H1 (cell line): Measurements from ENCODE around the gene ZNF277. TPM values are rescaled to one million over a fixed set of nuclear protein-coding genes. Genes with fewer than 3 reads are reported as not detected.

Experiments used
- CTCF ChIA-PET: fragments of 300-600 bp; sonication (Branson Sonifier 250); formaldehyde crosslinking; loops from one replicate; lab custom pipeline; 2021; ENCODE audit not compliant: partially characterized antibody; lab: Charles Lee
- POLR2A ChIA-PET: fragments of 300-600 bp; sonication (Branson Sonifier 250); formaldehyde crosslinking; loops from one replicate; lab custom pipeline; 2021; ENCODE audit warnings: inconsistent platforms; ENCODE audit not compliant: partially characterized antibody; lab: Charles Lee
- DNase-seq, 2 experiments: peaks; one replicate each; pipeline versions ENCODE4 v3.0.0 to v3.0.0-alpha.2; 2010 to 2022; ENCODE audit warnings: low spot score in 2 of 2, low read depth in 1 of 2, mixed read lengths in 1 of 2
- FAIRE-seq: peaks from 2 replicates; lab custom pipeline; 2011; peaks lifted over from hg19 to GRCh38; lab: Jason Lieb, UNC
- H2AFZ ChIP-seq: 2 replicates; pipeline ENCODE4 v1.8.1; 2012; ENCODE audit warnings: low read length, inconsistent platforms
- H2AK5ac ChIP-seq: 2 replicates; pipeline ENCODE4 v1.6.1; 2013; ENCODE audit warnings: low read depth, low read length
- H2BK120ac ChIP-seq: replicated peaks from 2 replicates; pipeline ENCODE3; 2013; ENCODE audit warnings: low read depth, low read length, inconsistent platforms
- H2BK12ac ChIP-seq: 2 replicates; pipeline ENCODE4 v1.6.1; 2013; ENCODE audit warnings: low read depth, low read length
- H2BK15ac ChIP-seq: 2 replicates; pipeline ENCODE4 v1.6.1; 2013; ENCODE audit warnings: low read length
- H2BK20ac ChIP-seq: 2 replicates; pipeline ENCODE4 v1.6.1; 2013; ENCODE audit warnings: low read length
- H2BK5ac ChIP-seq: 2 replicates; pipeline ENCODE4 v1.6.1; 2013; ENCODE audit warnings: low read depth, low read length
- H3K14ac ChIP-seq: 2 replicates; pipeline ENCODE4 v1.6.1; 2013; ENCODE audit warnings: inconsistent platforms; ENCODE audit not compliant: insufficient read length
- H3K18ac ChIP-seq: 2 replicates; pipeline ENCODE4 v1.6.1; 2013; ENCODE audit warnings: low read length; ENCODE audit errors: extremely low read depth
- H3K23ac ChIP-seq: 2 replicates; pipeline ENCODE4 v1.6.1; 2013; ENCODE audit warnings: inconsistent platforms; ENCODE audit not compliant: insufficient read length
- H3K23me2 ChIP-seq: 2 replicates; pipeline ENCODE4 v1.6.1; 2013; ENCODE audit warnings: low read depth, low read length
- H3K27ac ChIP-seq: 2 replicates; pipeline ENCODE4 v1.6.1; 2011; ENCODE audit warnings: low read depth, low read length, inconsistent platforms
- H3K27me3 ChIP-seq, 4 experiments: replicated peaks in 1 of 4; 1 replicate in 1 of 4; 2 replicates in 3 of 4; pipeline versions ENCODE4 v1.6.1 to v1.8.1; 2011 to 2013; ENCODE audit warnings: low read length in 3 of 4, mild to moderate bottlenecking in 3 of 4, inconsistent platforms in 2 of 4, mixed read lengths in 2 of 4, moderate library complexity in 1 of 4; ENCODE audit not compliant: control insufficient read depth in 3 of 4, insufficient read depth in 3 of 4; ENCODE audit errors: extremely low read depth in 1 of 4
- H3K36me3 ChIP-seq, 4 experiments: 2 replicates each; pipeline versions ENCODE4 v1.6.1 to v1.8.1; 2011 to 2013; ENCODE audit warnings: mild to moderate bottlenecking in 4 of 4, low read length in 3 of 4, moderate library complexity in 2 of 4, control low read depth in 1 of 4, inconsistent platforms in 1 of 4; ENCODE audit not compliant: insufficient read depth in 4 of 4, control insufficient read depth in 2 of 4
- H3K4ac ChIP-seq: replicated peaks from 2 replicates; pipeline ENCODE3; 2013; ENCODE audit warnings: low read length, low read depth, mixed read lengths, inconsistent platforms; ENCODE audit not compliant: insufficient read length
- H3K4me1 ChIP-seq, 4 experiments: replicated peaks in 1 of 4; 1 replicate in 1 of 4; 2 replicates in 3 of 4; pipeline versions ENCODE4 v1.6.1 to v1.8.1; 2011 to 2013; ENCODE audit warnings: low read length in 3 of 4, inconsistent platforms in 2 of 4, mixed read lengths in 1 of 4; ENCODE audit not compliant: insufficient read depth in 4 of 4, control insufficient read depth in 3 of 4
- H3K4me2 ChIP-seq, 2 experiments: 2 replicates each; pipeline versions ENCODE4 v1.6.1 to v1.8.1; 2011 to 2013; ENCODE audit warnings: low read depth in 2 of 2, low read length in 2 of 2, control low read depth in 1 of 2, inconsistent platforms in 1 of 2, mild to moderate bottlenecking in 1 of 2; ENCODE audit not compliant: insufficient read depth in 1 of 2
- H3K4me3 ChIP-seq, 4 experiments: fragments of 200-600, 300-600 bp in 1 of 4; sonication (generic), shearing (Covaris generic), sonication (Bioruptor Twin) in 1 of 4; 2 replicates each; pipeline versions ENCODE4 v1.5.1 to v1.8.1; 2011 to 2016; ENCODE audit warnings: low read length in 4 of 4, low read depth in 3 of 4, control low read depth in 2 of 4, inconsistent platforms in 2 of 4, mild to moderate bottlenecking in 2 of 4, mixed read lengths in 1 of 4, moderate library complexity in 1 of 4; ENCODE audit not compliant: insufficient read depth in 2 of 4; ENCODE audit errors: extremely low read depth in 1 of 4
- H3K56ac ChIP-seq: replicated peaks from 2 replicates; pipeline ENCODE3; 2013; ENCODE audit warnings: low read depth, mild to moderate bottlenecking, mixed read lengths, low read length, inconsistent platforms; ENCODE audit not compliant: insufficient read length
- H3K79me1 ChIP-seq: 2 replicates; pipeline ENCODE4 v1.6.1; 2013; ENCODE audit warnings: low read depth, low read length, control low read depth
- H3K79me2 ChIP-seq, 2 experiments: 2 replicates each; pipeline versions ENCODE4 v1.6.1 to v1.8.1; 2012 to 2013; ENCODE audit warnings: low read length in 2 of 2, mild to moderate bottlenecking in 2 of 2, inconsistent platforms in 1 of 2; ENCODE audit not compliant: insufficient read depth in 2 of 2, control insufficient read depth in 1 of 2
- H3K9ac ChIP-seq, 4 experiments: replicated peaks in 1 of 4; 1 replicate in 1 of 4; 2 replicates in 3 of 4; pipeline versions ENCODE4 v1.6.1 to v1.8.1; 2011 to 2013; ENCODE audit warnings: low read depth in 3 of 4, low read length in 3 of 4, control low read depth in 2 of 4, mild to moderate bottlenecking in 2 of 4, moderate library complexity in 2 of 4, inconsistent platforms in 1 of 4; ENCODE audit errors: extremely low read depth in 1 of 4
- H3K9me3 ChIP-seq, 2 experiments: 2 replicates each; pipeline versions ENCODE4 v1.6.1 to v1.8.1; 2012 to 2013; ENCODE audit warnings: mild to moderate bottlenecking in 2 of 2, moderate library complexity in 2 of 2, control low read depth in 1 of 2, inconsistent platforms in 1 of 2, low read depth in 1 of 2, low read length in 1 of 2, mixed read lengths in 1 of 2; ENCODE audit not compliant: insufficient read depth in 2 of 2
- H4K20me1 ChIP-seq, 2 experiments: replicated peaks in 1 of 2; 2 replicates each; pipeline versions ENCODE3 to v1.8.1; 2011 to 2013; ENCODE audit warnings: inconsistent platforms in 2 of 2, low read length in 2 of 2, mild to moderate bottlenecking in 1 of 2; ENCODE audit not compliant: insufficient read depth in 2 of 2, control insufficient read depth in 1 of 2
- H4K5ac ChIP-seq: 2 replicates; pipeline ENCODE4 v1.6.1; 2013; ENCODE audit warnings: low read length, low read depth, mixed read lengths, inconsistent platforms; ENCODE audit not compliant: insufficient read length
- H4K8ac ChIP-seq: 2 replicates; pipeline ENCODE4 v1.8.0; 2013; ENCODE audit warnings: mild to moderate bottlenecking, moderate library complexity, low read length, inconsistent platforms; ENCODE audit not compliant: insufficient read depth; ENCODE audit errors: extremely low read depth
- H4K91ac ChIP-seq: replicated peaks from 2 replicates; pipeline ENCODE3; 2013; ENCODE audit warnings: low read length, mixed read lengths, inconsistent platforms; ENCODE audit not compliant: insufficient read length
- ASH2L ChIP-seq: fragments of 200-600, 300-600 bp; sonication (generic); IDR thresholded peaks from one replicate; pipeline ENCODE4 v1.7.1; 2017; ENCODE audit warnings: low read length
- CEBPB ChIP-seq: IDR thresholded peaks from 2 replicates; pipeline ENCODE4 v1.6.1; 2012; ENCODE audit warnings: low read depth, low read length
- CREB1 ChIP-seq: IDR thresholded peaks from 2 replicates; pipeline ENCODE4 v1.6.1; 2012; ENCODE audit warnings: inconsistent platforms
- HDAC2 ChIP-seq, 2 experiments: fragments of 300-600 bp in 1 of 2; sonication (generic) in 1 of 2; IDR thresholded peaks; 2 replicates each; pipeline ENCODE4 v1.6.1; 2011 to 2012; ENCODE audit warnings: low read depth in 2 of 2, low read length in 2 of 2, mild to moderate bottlenecking in 2 of 2, moderate library complexity in 2 of 2, borderline replicate concordance in 1 of 2, inconsistent platforms in 1 of 2
- KDM5A ChIP-seq: fragments of 200-600 bp; IDR thresholded peaks from 2 replicates; pipeline ENCODE4 v1.7.1; 2012; ENCODE audit warnings: mild to moderate bottlenecking, low read length, inconsistent platforms, mixed read lengths
- MAFK ChIP-seq: IDR thresholded peaks from 2 replicates; pipeline ENCODE4 v1.6.1; 2012; ENCODE audit warnings: low read depth, mild to moderate bottlenecking, improper control_type of control experiment, low read length
- NANOG ChIP-seq: IDR thresholded peaks from 2 replicates; pipeline ENCODE4 v1.6.1; 2011; ENCODE audit warnings: low read length, low read depth, mild to moderate bottlenecking, inconsistent platforms; ENCODE audit not compliant: insufficient read depth, poor library complexity, severe bottlenecking
- RBBP5 ChIP-seq: IDR thresholded peaks from 2 replicates; pipeline ENCODE4 v1.7.1; 2012; ENCODE audit warnings: low read depth, mild to moderate bottlenecking, inconsistent platforms, low read length, moderate library complexity, borderline replicate concordance
- RXRA ChIP-seq: IDR thresholded peaks from 2 replicates; pipeline ENCODE4 v1.6.1; 2011; ENCODE audit warnings: low read depth, mild to moderate bottlenecking, low read length, moderate library complexity; ENCODE audit not compliant: insufficient read depth
- SIN3A ChIP-seq, 2 experiments: IDR thresholded peaks in 1 of 2; conservative IDR thresholded peaks in 1 of 2; 2 replicates each; pipeline ENCODE4 v1.6.1; 2011 to 2012; ENCODE audit warnings: low read length in 2 of 2, improper control_type of control experiment in 1 of 2, low read depth in 1 of 2, mild to moderate bottlenecking in 1 of 2
- SUZ12 ChIP-seq: fragments of 200-600 bp; sonication (generic); IDR thresholded peaks from 2 replicates; pipeline ENCODE4 v1.6.1; 2012; ENCODE audit warnings: mild to moderate bottlenecking, inconsistent platforms, low read length, moderate library complexity, mixed read lengths
- TEAD4 ChIP-seq: IDR thresholded peaks from 2 replicates; pipeline ENCODE4 v1.6.1; 2012; ENCODE audit warnings: low read depth, low read length, inconsistent platforms, mixed read lengths
- WGBS, 2 experiments: shearing (Covaris generic) in 1 of 2; methylation state at CpG; one replicate each; pipeline versions ENCODE4 v1.1.6 to v1.1.7; 2013 to 2015; ENCODE audit warnings: low lambda C conversion rate in 2 of 2, mixed read lengths in 2 of 2, inconsistent platforms in 1 of 2, low coverage in 1 of 2, missing lambda C conversion rate in 1 of 2; ENCODE audit not compliant: insufficient replicate concordance in 2 of 2, insufficient coverage in 1 of 2, insufficient read length in 1 of 2; ENCODE audit errors: extremely low coverage in 1 of 2, missing lambda C conversion rate in 1 of 2; 5-methylcytosine and 5-hydroxymethylcytosine counted together
- polyA plus RNA-seq, 7 experiments: library from polyadenylated mRNA; depleted of rRNA in 3 of 7; stranded (reverse) in 5 of 7; unstranded in 2 of 7; fragments of >200 nt in 5 of 7; fragments of 200-250 nt in 2 of 7; gene quantifications; 1 replicate in 5 of 7; 2 replicates in 1 of 7; 4 replicates in 1 of 7; pipeline versions ENCODE4 v1.2.1 to v1.2.3, GENCODE V29; 2011 to 2013; ENCODE audit warnings: missing spikeins in 2 of 7, mixed read lengths in 2 of 7
- total RNA-seq: library from RNA; stranded (reverse); fragmentation: NEBNext Ultra II Directional; extraction: Animal tissue kit (Norgen Biotek cat#: 25700); gene quantifications from 2 replicates; pipeline ENCODE4 v1.2.1, GENCODE V29; 2021

The ZNF277 gene
- total and polyA plus RNA-seq, 2 of the 8 experiments (the other 6 are each of a cell fraction or from before 2014, with no cell fraction given), result 5.1 to 21.7 TPM

- H2AK5ac ChIP-seq, result no peak overlapping the region
- no peak overlapping the region for H3K23ac ChIP-seq
- whole genome bisulfite sequencing, 2 experiments, result 88% methylated on average over 2 of the region's 2 CpGs; no CpG with 5 or more reads in 1 of the 2 experiments
- peaks cover 0 to 2% of the 10 kb centered on the region in 2 experiments for H4K20me1 ChIP-seq
- no peak overlapping the region for H3K27ac ChIP-seq
- H4K5ac ChIP-seq, result no peak overlapping the region
- H3K23me2 ChIP-seq, result peaks cover 2% of the 10 kb centered on the region; the same call in 1 of the 2 replicates
- H3K79me2 ChIP-seq, result no peaks in the 10 kb centered on the region
- no peaks in the 10 kb centered on the region for H3K79me1 ChIP-seq
- no peak overlapping the region for H2BK120ac ChIP-seq
- ChIA-PET CTCF (no interaction called here), POLR2A (no interaction called here)
- H3K9me3 ChIP-seq, result no peaks in the 10 kb centered on the region
- H3K27me3 ChIP-seq, result no peaks in the 10 kb centered on the region
- TF ChIP-seq CEBPB (no peak), RXRA (no peak), ASH2L (no peak), SUZ12 (no peak), CREB1 (no peak), RBBP5 (no peak), NANOG (no peak), MAFK (no peak), KDM5A (no peak), SIN3A (conservative IDR thresholded peaks at IDR 0.05 in 1 of 2, IDR thresholded peaks at IDR 0.05 in 1 of 2; ENCODE audit: low read depth in 1 of 2, low read length in 2 of 2) (no peak), TEAD4 (no peak), HDAC2 (IDR thresholded peaks at IDR 0.05; ENCODE audit: borderline replicate concordance in 1 of 2, low read depth in 2 of 2, low read length in 2 of 2) (no peak)
- H3K4me3 ChIP-seq, result no peak overlapping the region
- no peak overlapping the region for H3K18ac ChIP-seq
- no peak overlapping the region for H2BK15ac ChIP-seq
- no peak overlapping the region for H3K14ac ChIP-seq
- no peak overlapping the region for H3K56ac ChIP-seq
- no peak overlapping the region for H2AFZ ChIP-seq
- H3K9ac ChIP-seq, result no peak overlapping the region
- FAIRE-seq, result no peak
- H3K4ac ChIP-seq, result no peak overlapping the region
- no peak overlapping the region for H2BK20ac ChIP-seq
- H3K36me3 ChIP-seq, result no peaks in the 10 kb centered on the region
- DNase-seq, result no peak
- peaks cover 0 to 6% (median 0%) of the 10 kb centered on the region in 4 experiments; a peak in 1 of 7 replicates for H3K4me1 ChIP-seq
- no peak overlapping the region for H4K91ac ChIP-seq
- no peak overlapping the region for H4K8ac ChIP-seq
- H3K4me2 ChIP-seq, result no peak overlapping the region
- no peak overlapping the region for H2BK12ac ChIP-seq
- H2BK5ac ChIP-seq, result no peak overlapping the region
Observed at GRCh38 chr7:112371701-112372100, 165.2 kb downstream of the ZNF277 start.
